HG03439 (cell line): ENCODE results near the gene GNA14.
"Not testable (repeated sequence)": the region's sequence is repeated elsewhere in the genome, so short reads cannot be mapped to it uniquely, and the experiment has no call there.

Source experiments
- ATAC-seq: cut with Tn5 transposase; IDR thresholded peaks from one replicate; pipeline ENCODE4 v1.9.1; 2021; ENCODE audit warnings: mild to moderate bottlenecking, moderate library complexity; ENCODE audit not compliant: unreplicated experiment

GNA14 gene

DNA sequence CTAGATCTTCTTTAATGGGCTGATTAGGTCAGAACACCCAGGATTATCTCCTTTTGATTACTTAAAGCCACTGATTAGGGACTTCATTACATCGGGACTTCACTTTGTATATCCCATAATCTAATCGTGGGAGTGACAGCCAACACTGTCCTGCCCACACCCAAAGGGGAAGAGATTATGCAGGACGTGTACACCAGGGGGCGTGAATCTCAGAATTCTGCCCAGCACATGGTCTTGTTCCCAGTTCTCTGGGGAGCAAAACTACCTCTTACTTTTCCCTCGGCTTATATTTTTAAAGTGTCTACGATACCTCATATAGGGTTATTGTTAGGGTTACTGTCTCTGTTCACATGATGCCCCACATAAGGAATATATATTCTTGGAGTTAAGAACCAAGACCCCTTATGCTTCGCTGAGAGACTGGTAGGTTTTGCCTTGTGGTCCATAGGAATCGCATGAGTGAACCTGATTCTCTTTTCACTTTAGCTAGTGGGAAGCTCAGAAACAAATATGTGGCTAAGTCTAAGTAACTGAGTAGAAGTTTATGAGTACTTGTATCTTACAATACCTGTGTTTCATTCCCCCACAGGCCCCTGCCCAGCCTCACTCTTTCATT is 192.7 kb downstream of the GNA14 start:
- peak; percentile 41 for ATAC-seq

DNA sequence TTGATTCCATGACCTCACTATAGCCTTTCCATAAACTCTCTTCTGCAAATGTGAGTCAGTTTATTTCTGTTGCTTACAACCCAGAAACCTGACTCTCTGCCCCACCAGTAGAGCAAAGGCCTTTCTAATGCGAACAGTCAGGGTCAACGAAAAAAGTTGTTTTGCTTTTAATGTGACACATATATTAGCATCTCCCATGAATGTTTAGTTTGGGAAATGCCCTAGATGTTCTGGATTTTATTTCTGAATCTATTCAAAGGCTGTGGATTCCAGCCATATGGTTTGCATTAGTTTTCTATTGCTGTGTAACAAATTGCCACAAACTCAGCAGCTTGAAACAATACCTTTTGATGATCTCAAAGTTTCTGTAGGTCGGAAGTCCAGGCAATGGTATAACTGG is 193.5 kb downstream of the GNA14 start:
- no peak for ATAC-seq

DNA sequence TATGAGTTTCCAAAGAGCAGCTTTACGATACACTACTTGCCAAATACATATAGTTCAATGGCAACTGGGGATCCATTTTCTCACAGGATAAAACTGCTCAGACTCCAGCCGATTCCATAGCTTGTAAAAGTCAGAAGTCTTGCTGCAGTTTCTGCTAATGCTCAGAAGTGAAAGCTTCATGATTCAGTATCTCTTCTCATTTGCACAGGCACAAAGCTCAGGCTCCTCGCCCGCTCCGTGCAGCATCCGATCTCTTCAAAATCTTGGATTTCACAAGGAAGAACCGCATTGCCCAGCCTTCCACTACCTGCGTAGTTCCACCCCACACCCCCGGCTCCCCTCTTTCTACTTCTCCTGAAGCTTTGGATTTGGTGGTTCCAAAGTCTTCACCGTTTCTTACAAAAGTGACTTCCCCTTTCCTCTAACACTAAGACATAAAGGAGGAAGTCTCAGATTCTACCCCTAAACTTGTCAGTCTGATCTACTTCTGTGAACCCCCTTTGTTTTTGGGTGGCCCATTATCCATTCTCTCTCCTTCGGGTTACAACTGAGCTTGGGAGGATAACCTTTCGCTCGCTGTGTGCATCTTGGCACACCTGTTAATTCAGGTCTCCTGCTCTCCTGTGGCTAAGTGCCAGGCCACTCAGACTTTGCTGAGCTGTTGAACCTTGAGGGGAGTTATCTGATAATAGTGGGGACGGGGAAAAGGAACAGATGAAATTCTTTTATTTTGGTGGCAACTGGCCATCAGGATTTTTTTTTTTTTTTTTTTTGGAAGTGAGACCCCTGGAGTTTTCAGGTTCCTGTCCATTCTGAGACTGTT is 194.1 kb downstream of the GNA14 start:
- ATAC-seq: no peak

DNA sequence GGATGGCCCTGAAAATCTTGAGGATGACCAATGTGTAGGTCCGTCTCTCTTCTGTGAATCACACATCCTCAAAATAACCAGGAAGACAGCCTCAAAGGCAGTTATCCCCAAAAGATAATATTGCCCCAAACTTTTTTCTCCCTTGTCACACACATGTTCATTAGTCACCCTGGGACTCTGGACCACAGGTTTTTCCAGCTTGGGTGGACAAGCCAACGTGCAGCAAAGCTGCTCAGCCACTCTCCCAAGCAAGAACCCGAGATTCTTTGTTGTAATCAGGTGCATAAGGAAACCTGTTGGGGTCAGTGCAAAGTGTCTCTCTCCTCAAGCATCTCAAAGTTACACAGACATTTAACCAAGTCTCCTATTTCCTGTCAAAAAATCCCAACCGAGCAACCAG is 196.6 kb downstream of the GNA14 start:
- no peak for ATAC-seq

DNA sequence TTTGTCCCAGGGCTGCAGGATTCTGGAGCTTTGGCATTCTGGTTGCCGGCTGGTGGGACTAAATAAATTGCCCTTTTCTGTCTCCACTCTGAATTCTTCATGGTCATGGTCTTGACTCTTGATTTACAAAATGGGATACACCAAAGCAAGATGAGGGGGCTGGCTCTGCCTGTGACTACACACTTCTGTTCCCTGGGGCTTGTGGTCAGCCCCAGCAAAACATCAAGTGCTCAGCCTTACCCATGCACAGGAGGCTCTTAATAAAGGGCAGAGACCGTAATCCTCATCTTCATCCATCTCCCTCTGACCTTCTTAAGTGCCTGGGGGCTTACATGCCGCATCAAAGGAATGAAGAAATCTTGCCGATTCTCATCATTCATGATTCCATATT is 198.0 kb downstream of the GNA14 start:
- ATAC-seq: no peak

DNA sequence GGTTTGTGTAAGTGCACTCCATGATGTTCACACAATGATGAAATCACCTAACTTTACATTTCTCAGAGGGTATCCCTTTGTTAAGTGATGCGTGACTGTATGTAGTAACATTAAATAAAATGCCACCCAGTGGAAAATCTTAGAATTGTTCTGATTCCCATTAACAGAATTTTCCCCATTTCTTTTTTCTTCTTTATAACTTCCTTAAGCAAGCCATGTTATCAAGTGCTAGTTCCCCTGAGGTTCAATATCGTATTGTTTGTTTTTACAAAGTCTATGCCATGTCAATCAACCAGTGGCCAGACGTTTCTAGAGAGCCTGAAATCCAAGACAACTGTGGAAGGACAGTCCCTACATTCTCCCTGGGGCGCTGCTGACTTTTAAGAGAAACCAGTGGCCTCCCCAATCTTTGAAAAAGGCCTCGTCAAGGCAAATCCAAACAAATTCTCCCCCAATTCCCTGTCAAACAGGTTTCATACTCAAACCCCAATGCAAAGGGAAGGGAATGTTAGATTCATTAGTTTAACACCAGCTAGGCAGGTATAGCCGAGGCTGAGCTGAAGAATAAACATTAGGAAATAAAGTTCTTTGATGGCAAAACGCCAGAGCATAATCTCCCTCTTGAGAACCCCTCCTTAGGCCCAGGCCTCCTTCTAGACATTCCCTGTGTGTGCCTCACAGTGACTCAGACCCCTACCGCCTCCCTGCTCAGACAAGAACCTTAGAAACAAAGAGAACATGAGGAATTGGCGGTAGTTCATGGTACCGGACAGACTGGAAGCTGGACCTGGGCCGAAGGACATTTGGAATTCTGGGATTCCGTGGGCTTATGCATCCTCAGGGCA is 198.7 kb downstream of the GNA14 start:
- no peak for ATAC-seq

DNA sequence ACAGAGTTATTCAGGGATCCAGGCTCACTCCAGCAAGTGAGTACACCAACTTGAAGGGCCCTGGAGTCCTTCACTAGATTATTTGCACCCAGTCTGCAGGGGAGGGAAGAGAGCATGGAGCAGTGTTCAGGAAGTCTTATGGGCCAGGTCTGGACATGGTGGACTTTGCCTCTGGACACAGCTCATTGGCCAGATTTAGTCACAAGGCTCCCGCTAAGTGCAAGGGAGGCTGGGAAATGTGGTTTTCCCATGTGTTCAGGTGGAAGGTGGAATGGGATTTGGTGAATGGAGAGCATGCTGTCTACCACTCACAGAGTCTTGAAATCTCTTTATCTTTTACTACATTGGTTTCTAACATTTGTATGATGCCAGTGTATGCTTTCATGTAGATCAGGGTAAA is 200.5 kb downstream of the GNA14 start:
- ATAC-seq: no peak

DNA sequence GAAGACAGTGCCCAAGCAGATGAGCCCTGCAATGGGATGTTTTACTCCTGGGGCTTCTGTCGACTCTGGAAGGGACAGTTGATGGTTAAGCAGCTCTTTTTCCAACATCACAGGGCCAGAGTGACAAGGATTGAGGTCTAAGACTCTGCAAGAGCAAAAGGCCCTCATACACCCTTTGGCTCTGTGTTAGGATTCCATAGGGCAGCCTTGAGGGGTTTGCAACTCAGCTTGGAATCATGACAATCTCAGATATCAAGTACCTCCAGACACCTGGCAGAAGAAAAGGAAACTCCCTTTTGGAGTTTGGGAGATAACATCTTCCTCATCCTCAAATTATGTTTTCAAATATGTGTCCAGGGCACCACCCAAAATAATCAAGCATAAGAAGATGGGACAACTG is 205.7 kb downstream of the GNA14 start:
- no peak for ATAC-seq

DNA sequence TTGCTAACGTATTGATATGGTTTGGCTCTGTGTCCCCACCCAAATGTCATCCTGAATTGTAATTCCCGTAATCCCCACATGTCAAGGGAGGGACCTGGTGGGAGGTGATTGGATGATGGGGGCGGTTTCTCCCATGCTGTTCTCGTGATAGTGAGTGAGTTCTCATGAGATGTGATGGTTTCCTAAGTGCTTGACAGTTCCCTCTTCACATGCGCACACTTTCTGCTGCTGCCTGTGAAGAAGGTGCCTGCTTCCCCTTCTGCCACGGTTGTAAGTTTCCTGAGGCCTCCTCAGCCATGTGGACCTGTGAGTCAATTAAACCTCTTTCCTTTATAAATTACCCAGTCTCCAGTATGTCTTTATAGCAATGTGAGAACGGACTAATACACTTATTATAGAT is 207.0 kb downstream of the GNA14 start:
- not testable (repeated sequence) for ATAC-seq

DNA sequence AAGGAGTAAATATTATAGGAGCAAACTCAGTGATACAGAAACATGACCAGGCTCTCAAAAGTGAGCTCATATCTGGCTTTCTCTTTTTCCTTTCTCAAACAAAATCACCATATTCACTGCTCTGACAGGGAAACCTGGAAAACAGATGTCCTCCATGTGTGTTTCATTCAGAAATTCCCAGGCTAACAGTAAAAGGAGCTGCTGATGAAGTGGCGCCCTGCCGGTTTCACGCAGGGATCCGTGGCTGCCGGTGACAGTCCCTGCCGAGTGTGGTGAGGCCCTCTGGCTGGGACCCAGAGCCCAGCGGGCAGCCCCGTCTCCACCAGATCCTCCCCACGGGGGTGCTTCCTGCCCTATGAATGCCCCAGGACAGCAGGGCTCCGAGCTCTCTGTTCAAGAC is 208.1 kb downstream of the GNA14 start:
- no peak for ATAC-seq

DNA sequence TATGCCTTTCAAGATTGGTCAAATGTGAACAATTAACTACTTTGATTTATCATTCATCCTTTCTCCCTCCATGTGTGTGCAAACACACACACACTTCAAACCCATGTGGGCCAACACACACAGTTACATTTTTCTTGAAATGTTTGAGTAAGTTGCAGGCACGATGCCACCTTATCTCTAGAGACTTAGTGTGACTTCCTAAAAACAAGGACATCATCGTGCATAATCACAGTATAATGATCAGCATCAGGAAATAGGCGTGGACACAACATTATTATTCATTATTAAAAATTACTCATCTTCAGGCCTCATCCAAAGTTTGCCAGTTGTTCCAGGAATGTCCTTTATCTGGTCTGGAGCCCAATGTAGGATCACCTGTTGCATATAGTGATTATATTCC is 209.5 kb downstream of the GNA14 start:
- no peak for ATAC-seq

DNA sequence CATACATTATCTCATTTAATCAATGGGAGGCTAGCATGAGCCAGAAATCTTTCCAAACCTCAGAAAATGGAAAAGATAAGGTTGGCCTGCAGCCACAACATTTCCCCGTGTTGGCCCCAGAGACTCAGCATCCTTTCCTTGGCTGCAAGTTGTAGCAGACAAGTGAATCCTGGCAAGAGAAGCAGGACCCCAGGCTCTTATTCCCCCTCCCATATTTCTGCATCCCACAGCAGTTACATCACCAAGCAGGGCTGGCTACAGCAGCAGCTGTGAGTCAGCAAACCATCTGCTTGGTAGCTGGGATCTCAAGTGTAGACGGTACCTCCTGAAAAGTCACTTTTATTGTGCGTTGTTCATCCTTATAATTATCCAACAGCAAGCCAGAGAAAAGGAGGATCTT is 212.4 kb downstream of the GNA14 start:
- no peak for ATAC-seq

DNA sequence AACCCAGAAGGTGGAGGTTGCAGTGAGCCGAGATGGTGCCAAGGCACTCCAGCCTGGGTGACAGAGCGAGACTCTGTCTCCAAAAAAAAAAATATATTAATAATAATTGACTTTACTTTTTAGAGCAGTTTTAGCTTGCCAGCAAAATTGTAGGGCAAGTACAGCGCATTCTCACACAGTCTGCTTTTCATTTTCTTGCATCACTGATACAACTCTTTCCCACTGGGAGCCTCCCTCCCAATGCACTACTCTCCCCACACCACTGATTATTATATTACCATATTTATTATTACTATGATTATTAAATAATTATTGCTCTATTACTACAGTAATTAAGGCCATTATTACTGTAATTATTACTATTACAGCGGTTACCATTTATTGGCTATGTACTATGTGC is 212.8 kb downstream of the GNA14 start:
- no peak for ATAC-seq

DNA sequence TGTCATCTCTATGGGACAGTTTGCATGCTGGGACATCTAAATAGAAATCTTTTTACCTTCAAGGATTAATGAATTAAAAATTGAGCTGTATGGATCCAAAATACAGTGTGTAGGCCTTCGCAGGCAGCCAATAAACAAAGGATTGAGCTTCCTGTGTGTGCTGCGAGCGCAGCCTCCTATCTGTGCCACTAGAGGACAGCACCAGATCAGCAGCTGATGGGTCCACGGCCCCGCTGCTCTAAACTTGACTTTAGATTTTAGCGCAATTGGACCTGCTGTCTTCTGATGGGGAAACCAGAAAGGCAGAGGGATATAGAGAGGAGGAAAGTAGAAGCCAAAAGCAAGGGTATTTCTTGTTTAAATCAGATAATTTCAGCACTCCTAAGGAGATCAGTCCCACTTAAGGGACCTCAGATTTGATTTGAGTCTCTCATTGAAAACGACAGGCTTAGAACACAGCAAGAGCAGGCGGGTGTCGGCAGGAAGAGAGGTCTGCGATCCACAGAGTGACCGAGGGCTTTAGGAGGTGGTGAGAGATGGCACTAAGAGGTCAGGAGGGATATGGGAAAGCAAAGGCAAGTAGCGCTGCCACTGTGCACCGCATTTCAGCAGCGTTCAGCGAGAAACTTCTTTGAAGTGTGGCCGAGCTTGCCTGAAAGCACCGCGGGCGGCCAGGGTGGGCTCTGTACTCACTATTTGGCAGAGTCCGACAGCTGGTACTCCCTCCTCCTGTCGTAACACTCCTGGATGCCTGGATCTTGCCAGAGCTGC is 214.3 kb downstream of the GNA14 start:
- ATAC-seq: no peak

DNA sequence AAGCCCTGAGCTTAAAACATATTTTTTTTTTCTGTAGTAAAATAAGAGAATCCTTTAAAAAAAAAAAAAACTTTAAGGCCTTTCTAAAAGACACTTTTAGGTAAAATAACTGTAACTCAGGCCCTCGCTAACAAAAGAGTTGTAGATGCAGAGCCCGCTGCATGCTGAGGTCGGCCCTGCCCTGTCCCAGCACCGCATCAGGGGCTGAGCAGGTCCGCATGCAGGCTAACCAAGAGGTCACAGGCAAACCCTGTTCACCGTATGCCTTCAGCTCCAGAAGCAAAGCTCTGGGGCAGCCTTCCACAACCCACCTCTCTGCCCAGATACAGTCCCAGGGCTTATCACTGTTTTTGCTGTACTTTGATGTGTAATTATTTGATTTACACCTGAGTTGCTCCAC is 216.1 kb downstream of the GNA14 start:
- no peak for ATAC-seq

DNA sequence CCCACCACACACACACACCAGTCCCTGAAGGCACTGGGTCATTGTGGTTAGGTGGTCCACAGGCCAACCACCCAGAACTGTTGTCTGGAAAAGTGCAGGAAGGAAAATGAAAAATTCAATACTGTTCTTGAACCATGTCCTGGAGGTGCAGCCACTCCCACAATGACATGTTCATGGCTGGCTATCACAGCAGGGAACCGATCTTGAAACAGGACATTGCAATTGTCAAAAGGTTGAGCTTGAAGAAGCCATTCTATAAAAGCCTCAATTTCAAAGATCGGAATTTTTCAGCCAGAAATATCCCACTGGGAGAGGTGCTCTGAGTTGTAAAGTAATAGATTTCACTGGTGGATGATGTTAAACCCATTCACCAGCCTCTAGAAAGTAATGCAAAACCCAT is 218.2 kb downstream of the GNA14 start:
- no peak for ATAC-seq

DNA sequence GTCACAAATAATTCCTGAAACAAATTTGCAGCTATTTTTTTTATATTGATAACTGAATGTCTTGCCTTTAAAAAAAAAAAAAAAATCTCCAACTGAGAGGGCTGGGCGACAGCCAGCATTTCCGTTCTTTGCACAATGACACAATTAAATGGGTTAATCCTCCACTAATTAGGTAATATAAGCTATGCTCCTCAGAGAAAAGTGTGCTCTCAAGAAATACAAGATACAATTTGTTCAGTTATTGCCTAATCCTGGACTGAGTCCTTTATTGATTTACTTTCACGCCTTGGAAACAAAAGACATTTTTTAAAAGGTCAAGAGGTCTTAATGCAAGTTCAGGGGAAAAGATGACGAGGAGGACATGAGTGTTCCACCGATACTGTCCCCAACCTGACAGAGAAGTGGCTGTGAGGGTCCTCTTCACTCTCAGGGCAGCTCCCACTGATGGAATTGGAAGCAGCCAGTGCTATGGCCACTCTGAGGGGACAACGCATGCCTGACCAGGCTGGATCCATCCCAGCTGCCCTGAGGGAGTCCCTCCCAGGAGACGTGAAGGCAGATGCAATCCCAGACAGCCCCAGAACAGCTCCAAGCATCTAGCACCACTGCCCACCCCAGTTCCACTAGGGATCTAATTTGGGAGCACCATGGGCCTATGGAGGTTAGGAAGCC is 220.7 kb downstream of the GNA14 start:
- ATAC-seq: no peak

DNA sequence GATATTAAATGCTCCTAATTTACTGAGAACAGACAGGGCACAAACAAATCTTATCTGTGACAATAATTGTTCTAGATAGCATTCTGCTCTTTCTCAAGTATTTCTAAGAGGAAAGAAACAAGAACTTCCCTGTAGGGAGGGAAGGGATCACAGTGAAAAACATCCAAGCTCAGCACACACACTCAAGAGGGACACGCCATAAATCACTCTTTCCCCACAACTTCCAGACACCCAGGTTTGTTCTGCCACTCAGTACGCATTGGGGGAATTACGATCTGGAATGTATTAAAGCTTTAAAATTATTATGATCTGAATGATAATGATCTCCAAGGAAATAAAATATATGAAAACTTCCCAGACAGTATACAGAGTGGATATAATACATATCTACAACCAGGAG is 221.4 kb downstream of the GNA14 start:
- no peak for ATAC-seq

DNA sequence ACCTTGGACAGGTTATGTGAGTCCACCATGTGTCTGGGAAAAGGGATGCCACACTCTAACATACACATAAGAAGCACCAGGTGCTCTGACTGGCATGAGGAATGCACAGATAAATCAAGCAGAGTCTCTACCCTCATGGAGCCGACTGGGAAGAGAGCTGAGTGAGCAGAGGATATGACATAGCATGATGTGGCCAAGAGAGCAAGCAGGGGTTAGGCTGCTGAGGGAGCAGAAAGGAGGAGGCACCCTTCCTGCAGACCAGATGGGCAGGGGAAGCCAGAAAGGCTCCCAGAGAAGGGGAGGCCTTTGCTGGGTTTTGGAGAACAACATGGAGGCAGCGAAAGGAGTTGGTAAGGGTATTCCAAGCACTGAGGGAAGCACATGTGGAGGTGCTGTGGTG is 223.1 kb downstream of the GNA14 start:
- ATAC-seq: no peak

DNA sequence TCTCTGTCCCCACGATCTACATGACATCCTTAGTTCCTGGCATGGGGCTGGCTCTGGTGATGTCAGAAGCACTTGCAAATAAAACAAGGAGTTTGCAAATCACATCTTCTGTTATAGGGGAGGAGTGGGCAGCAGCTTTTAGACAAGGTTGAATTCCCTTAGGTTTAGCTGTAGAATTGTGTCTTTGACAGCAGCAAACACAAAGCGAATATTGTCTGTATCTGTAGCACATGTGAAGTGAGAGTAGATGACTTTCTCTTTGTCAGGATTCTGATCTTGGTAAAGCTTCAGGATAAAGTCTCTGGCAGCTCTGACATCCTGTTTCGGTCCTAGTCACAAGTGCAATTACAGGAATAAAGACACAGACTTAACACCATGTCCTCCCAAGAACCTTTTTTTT is 224.3 kb downstream of the GNA14 start:
- no peak for ATAC-seq

DNA sequence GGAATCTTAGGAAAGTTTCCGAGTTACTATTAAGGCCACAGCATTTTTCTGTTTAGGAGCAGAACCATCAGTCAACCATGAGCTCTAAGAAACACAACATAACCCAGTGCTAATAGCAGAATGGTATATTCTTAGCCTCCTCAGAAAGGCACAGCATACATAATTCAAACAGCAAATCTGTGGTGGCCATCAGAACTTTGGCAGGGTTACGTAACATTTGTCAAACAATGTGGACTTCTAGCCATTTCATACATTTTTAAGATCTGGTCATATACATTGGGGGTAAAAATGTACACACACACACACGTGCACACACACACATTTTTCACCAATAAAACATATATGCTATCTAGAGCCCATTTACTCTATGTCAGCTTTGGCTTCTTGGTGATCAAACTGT is 225.2 kb downstream of the GNA14 start:
- ATAC-seq: no peak
